PFSK-1 (cell line): Measurements from ENCODE around the gene ZNF592.

Experiments
- FOXP2 ChIP-seq: optimal IDR thresholded peaks from 2 replicates; pipeline ENCODE3; 2011; ENCODE audit warnings: borderline replicate concordance, control low read depth, inconsistent platforms; ENCODE audit not compliant: insufficient read depth; ENCODE audit errors: extremely low read length, extremely low read depth
- POLR2AphosphoS5 ChIP-seq: IDR thresholded peaks from 2 replicates; pipeline ENCODE4 v1.6.1; 2012; ENCODE audit warnings: low read depth, mild to moderate bottlenecking, control low read depth, low read length, moderate library complexity
- SIN3A ChIP-seq: IDR thresholded peaks from 2 replicates; pipeline ENCODE4 v1.6.1; 2012; ENCODE audit warnings: mild to moderate bottlenecking, low read length, moderate library complexity, borderline replicate concordance; ENCODE audit not compliant: insufficient read depth
- TAF1 ChIP-seq: IDR thresholded peaks from 2 replicates; pipeline ENCODE4 v1.6.1; 2012; ENCODE audit warnings: low read length, control low read depth, borderline replicate concordance; ENCODE audit not compliant: insufficient read depth
- TF ChIP-seq, protein P1 (sequence below), 2 experiments: IDR thresholded peaks; 2 replicates each; pipeline versions ENCODE4 v1.6.1 to v1.8.0; 2011 to 2012; ENCODE audit warnings: low read depth in 2 of 2, low read length in 2 of 2, control low read depth in 1 of 2, inconsistent platforms in 1 of 2, mild to moderate bottlenecking in 1 of 2, moderate library complexity in 1 of 2; ENCODE audit not compliant: insufficient read depth in 1 of 2

Gene ZNF592

GRCh38 chr15:84797212-84797611, 48.8 kb downstream of the ZNF592 start:
- TF ChIP-seq, protein P1, sequence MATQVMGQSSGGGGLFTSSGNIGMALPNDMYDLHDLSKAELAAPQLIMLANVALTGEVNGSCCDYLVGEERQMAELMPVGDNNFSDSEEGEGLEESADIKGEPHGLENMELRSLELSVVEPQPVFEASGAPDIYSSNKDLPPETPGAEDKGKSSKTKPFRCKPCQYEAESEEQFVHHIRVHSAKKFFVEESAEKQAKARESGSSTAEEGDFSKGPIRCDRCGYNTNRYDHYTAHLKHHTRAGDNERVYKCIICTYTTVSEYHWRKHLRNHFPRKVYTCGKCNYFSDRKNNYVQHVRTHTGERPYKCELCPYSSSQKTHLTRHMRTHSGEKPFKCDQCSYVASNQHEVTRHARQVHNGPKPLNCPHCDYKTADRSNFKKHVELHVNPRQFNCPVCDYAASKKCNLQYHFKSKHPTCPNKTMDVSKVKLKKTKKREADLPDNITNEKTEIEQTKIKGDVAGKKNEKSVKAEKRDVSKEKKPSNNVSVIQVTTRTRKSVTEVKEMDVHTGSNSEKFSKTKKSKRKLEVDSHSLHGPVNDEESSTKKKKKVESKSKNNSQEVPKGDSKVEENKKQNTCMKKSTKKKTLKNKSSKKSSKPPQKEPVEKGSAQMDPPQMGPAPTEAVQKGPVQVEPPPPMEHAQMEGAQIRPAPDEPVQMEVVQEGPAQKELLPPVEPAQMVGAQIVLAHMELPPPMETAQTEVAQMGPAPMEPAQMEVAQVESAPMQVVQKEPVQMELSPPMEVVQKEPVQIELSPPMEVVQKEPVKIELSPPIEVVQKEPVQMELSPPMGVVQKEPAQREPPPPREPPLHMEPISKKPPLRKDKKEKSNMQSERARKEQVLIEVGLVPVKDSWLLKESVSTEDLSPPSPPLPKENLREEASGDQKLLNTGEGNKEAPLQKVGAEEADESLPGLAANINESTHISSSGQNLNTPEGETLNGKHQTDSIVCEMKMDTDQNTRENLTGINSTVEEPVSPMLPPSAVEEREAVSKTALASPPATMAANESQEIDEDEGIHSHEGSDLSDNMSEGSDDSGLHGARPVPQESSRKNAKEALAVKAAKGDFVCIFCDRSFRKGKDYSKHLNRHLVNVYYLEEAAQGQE (IDR thresholded peaks at IDR 0.05; ENCODE audit: insufficient read depth in 1 of 2, low read depth in 2 of 2, low read length in 2 of 2) = no peak
- TF ChIP-seq SIN3A (no peak), FOXP2 (no peak), TAF1 (no peak)

DNA sequence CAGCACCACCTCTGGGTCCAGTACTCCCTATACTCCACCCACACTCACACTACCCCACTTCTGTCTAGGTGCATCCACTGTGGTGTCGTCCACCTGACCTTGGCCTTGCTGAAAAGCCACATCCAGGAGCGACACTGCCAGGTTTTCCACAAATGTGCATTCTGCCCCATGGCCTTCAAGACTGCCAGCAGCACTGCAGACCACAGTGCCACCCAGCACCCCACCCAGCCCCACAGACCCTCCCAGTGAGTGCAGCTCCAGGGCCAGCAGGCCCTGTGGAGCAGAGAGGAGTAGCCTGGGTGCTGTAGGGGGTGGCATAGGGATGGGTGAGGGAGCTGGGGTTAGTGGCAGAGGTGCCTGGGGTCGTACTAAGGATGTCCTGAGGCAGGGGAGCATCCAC, 49.4 kb downstream of the ZNF592 start:
- TF ChIP-seq, protein P1 (IDR thresholded peaks at IDR 0.05; ENCODE audit: insufficient read depth in 1 of 2, low read depth in 2 of 2, low read length in 2 of 2) = no peak
- TF ChIP-seq FOXP2 (no peak), SIN3A (no peak), POLR2AphosphoS5 (no peak), TAF1 (no peak)

DNA sequence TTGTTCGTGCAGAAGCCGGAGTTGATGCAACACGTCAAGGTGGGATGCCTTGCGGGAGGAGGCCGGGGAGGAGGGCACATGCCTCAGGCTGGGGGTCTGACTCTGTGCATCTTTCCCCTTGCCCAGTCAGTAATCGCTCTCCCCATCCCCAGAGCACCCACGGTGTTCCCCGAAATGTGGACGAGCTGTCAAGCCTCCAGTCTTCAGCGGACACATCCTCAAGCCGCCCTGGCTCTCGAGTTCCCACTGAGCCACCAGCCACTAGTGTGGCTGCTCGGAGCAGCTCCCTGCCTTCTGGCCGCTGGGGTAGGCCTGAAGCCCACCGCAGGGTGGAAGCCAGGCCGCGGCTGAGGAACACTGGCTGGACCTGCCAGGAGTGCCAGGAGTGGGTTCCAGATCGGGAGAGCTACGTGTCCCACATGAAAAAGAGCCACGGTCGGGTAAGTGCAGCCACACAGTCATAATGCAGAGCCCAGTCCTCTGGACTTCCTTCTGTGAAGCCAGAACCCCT, 50.1 kb downstream of the ZNF592 start:
- TF ChIP-seq TAF1 (no peak), POLR2AphosphoS5 (no peak), FOXP2 (no peak), SIN3A (no peak)
- TF ChIP-seq, protein P1 (IDR thresholded peaks at IDR 0.05; ENCODE audit: insufficient read depth in 1 of 2, low read depth in 2 of 2, low read length in 2 of 2) = no peak

DNA sequence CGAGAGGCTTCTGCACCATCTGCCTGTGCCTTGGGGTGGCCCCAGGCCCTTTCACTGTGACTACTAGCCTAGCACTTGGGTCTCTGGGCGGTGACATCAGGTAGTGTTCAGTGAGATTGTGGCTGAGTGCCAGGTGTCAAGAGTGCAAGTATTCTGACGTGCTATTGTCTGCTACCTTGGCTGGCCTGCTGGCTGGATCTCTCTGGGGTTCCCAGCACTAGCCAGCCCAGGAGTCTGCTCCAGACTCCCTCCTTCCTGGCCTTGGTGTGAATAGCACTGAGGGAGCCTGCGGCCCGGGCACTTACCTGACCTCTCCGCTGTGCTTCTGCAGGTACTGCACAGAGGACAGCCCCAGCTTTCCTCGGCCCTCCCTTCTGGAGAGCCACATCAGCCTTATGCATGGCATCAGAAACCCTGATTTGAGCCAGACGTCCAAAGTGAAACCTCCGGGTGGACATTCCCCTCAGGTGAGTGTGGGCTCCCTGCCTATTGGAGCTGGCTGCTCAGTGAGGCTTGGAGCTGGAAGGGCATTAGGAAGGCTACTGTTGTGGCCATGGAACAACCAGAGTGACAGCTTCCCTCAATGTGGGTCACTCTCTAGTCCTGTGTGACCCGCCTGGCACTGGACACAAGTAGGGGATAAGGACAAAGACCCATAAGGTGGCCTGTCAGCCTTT, 51.3 kb downstream of the ZNF592 start:
- TF ChIP-seq, protein P1 (IDR thresholded peaks at IDR 0.05; ENCODE audit: insufficient read depth in 1 of 2, low read depth in 2 of 2, low read length in 2 of 2) = no peak
- TF ChIP-seq SIN3A (no peak), POLR2AphosphoS5 (no peak), TAF1 (no peak), FOXP2 (no peak)

DNA sequence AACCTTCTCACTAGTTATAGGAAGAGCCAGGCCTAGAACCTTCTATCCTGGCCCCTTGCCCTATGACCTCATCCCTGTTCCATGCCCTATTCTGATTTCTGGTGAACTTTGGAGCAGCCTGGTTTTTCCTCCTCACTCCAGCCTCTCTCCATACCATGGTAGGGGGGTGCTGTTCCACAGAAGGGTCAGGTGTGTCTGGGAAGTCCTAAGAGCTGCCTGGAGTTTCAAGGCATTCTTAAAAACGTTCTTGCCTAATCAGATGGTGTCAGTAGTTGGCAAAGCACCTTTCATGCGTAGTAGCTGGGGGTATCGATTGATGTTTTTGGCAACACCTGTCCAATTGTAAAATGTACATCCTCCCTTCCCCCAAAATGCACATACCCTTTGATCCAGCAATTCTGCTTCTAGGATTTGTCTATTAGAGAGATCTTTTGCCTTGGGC, 52.0 kb downstream of the ZNF592 start:
- TF ChIP-seq TAF1 (no peak), FOXP2 (no peak), SIN3A (no peak)
